Measurements from ENCODE around the gene CS.

CS gene

GRCh38 chr12:56222531-56222895 is 77.6 kb downstream of the CS start:
- peak overlapping the region; percentile 94 for H3K4me3 ChIP-seq (ENCODE audit: control insufficient read depth, low read depth, low read length)
- DNase-seq (ENCODE audit: low read depth), result no peak
- no peak for TF ChIP-seq CTCF (conservative IDR thresholded peaks at IDR 0.05; ENCODE audit: control insufficient read depth, insufficient read depth, low read depth, low read length)

- no peak for TF ChIP-seq CTCF (conservative IDR thresholded peaks at IDR 0.05; ENCODE audit: control insufficient read depth, insufficient read depth, low read depth, low read length)
- peak within 1 kb of the TSS; percentile 94 for H3K4me3 ChIP-seq (ENCODE audit: control insufficient read depth, low read depth, low read length)
- DNase-seq (ENCODE audit: low read depth), result peak; percentile 96
These were observed 78.2 kb downstream of the CS start, which contains the start of gene RNF41 for GRCh38 chr12:56221757-56222530. RNF41 (minus strand) TSS chr12:56221922; CDS start chr12:56214047, 7,875 bp downstream.

All from fibroblast of mammary gland (primary cell).